ENCODE data around the gene RNF214.

DNA sequence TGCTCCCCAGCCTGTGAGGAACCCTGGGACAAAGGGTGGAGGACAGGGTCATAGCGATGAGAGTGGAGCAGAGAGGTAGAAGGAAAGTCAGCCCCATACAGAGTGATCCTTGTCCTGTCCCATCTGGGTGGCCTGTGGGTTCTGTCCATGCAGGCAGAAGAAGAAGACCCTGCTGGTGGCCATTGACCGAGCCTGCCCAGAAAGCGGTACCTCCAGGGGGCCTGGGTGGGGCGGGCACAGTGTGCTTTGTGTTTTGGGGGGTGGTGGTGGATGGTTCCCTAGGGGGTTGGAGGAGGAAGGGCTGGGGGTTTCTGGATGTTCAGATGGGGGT is 46.1 kb upstream of the RNF214 start:
- TF ChIP-seq POLR2A (IDR thresholded peaks at IDR 0.05; ENCODE audit: low read length) (no peak), GATA1 (IDR thresholded peaks at IDR 0.05; ENCODE audit: low read depth, low read length) (no peak)
